NT2/D1 (cell line): ENCODE data around the gene NOS1.

Experiments
- SUZ12 ChIP-seq: IDR thresholded peaks from 2 replicates; pipeline ENCODE4 v1.6.1; 2011; ENCODE audit not compliant: insufficient read length, insufficient read depth; ENCODE audit errors: extremely low read depth
- YY1 ChIP-seq: IDR thresholded peaks from 2 replicates; pipeline ENCODE4 v1.6.1; 2011; ENCODE audit not compliant: insufficient read length, insufficient read depth
- ZNF274 ChIP-seq: IDR thresholded peaks from 2 replicates; pipeline ENCODE4 v1.6.1; 2011; ENCODE audit warnings: mild to moderate bottlenecking, low read depth, low read length

DNA sequence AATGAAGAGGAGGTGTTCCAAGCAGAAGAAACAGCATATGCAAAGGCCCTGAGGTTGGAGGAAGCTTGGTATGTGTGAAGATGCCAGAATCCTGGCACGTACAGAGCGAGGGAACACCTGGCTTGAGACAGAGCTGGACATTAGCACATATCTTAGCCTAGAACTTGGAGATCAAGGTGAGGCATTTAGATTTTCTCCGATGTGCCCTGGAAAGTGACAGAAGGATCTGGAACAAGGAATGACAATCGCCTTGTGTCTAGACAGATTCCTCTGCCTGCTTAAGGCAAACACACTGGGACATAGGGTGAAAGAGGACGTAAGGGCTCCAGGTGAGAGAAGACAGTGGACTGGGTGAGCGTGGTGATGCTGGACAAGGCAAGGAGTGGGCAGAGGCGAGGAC lies 32.2 kb upstream of the NOS1 start:
- no peak for TF ChIP-seq SUZ12
- no peak for TF ChIP-seq ZNF274
- no peak for TF ChIP-seq YY1
